HUES48 (cell line): ENCODE data around the gene TNFAIP3.
"Not testable (repeated sequence)": the region's sequence is repeated elsewhere in the genome, so short reads cannot be mapped to it uniquely, and the experiment has no call there.

Source experiments
- H3K27ac ChIP-seq: one replicate; pipeline ENCODE4 v1.7.0; 2013; ENCODE audit warnings: low read depth, low read length, inconsistent platforms
- H3K27me3 ChIP-seq: 2 replicates; pipeline ENCODE4 v1.6.1; 2013; ENCODE audit warnings: mild to moderate bottlenecking, low read length; ENCODE audit not compliant: control insufficient read depth, insufficient read depth
- H3K36me3 ChIP-seq: 2 replicates; pipeline ENCODE4 v1.6.1; 2013; ENCODE audit warnings: low read length; ENCODE audit not compliant: control insufficient read depth, insufficient read depth
- H3K4me1 ChIP-seq: 2 replicates; pipeline ENCODE4 v1.6.1; 2013; ENCODE audit warnings: mild to moderate bottlenecking, low read length; ENCODE audit not compliant: control insufficient read depth, insufficient read depth
- H3K4me3 ChIP-seq: 2 replicates; pipeline ENCODE4 v1.5.1; 2013; ENCODE audit warnings: mild to moderate bottlenecking, low read depth, low read length
- H3K9ac ChIP-seq: 2 replicates; pipeline ENCODE4 v1.6.1; 2013; ENCODE audit warnings: mild to moderate bottlenecking, low read depth, low read length, moderate library complexity
- H3K9me3 ChIP-seq: 2 replicates; pipeline ENCODE4 v1.6.1; 2013; ENCODE audit warnings: low read length; ENCODE audit not compliant: control insufficient read depth, insufficient read depth

Gene TNFAIP3

GRCh38 chr6:137879885-137880745, 13.1 kb downstream of the TNFAIP3 start:
- Histone ChIP-seq H3K27ac (no peak overlapping the region), H3K36me3 (peaks cover 32% of the 10 kb centered on the region), H3K9me3 (no peaks in the 10 kb centered on the region)

GRCh38 chr6:137880746-137881521, 13.9 kb downstream of the TNFAIP3 start:
- H3K36me3 ChIP-seq = peaks cover 27% of the 10 kb centered on the region
- no peak overlapping the region for H3K4me3 ChIP-seq
- peaks cover 17% of the 10 kb centered on the region for H3K4me1 ChIP-seq
- H3K9me3 ChIP-seq = no peaks in the 10 kb centered on the region
- no peak overlapping the region for H3K9ac ChIP-seq
- no peaks in the 10 kb centered on the region for H3K27me3 ChIP-seq
- no peak overlapping the region for H3K27ac ChIP-seq

More at GRCh38 chr6:137879885-137880745, 13.1 kb downstream of the TNFAIP3 start:
- Histone ChIP-seq H3K4me1 (peaks cover 17% of the 10 kb centered on the region), H3K27me3 (no peaks in the 10 kb centered on the region), H3K4me3 (no peak overlapping the region), H3K9ac (no peak overlapping the region)

- H3K4me1 ChIP-seq = peaks cover 17% of the 10 kb centered on the region
- H3K27ac ChIP-seq = no peak overlapping the region
- no peak overlapping the region for H3K4me3 ChIP-seq
- no peak overlapping the region for H3K9ac ChIP-seq
- H3K27me3 ChIP-seq = no peaks in the 10 kb centered on the region
- H3K9me3 ChIP-seq = no peaks in the 10 kb centered on the region
- peaks cover 24% of the 10 kb centered on the region for H3K36me3 ChIP-seq
Observed at GRCh38 chr6:137881522-137881886, 14.4 kb downstream of the TNFAIP3 start.

- Histone ChIP-seq H3K27ac (no peak overlapping the region), H3K4me1 (peaks cover 17% of the 10 kb centered on the region), H3K36me3 (peaks cover 21% of the 10 kb centered on the region), H3K27me3 (no peaks in the 10 kb centered on the region), H3K9ac (no peak overlapping the region), H3K4me3 (no peak overlapping the region), H3K9me3 (no peaks in the 10 kb centered on the region)
Observed at GRCh38 chr6:137882225-137882961, 15.3 kb downstream of the TNFAIP3 start.

- Histone ChIP-seq H3K27ac (no peak overlapping the region), H3K9ac (no peak overlapping the region), H3K4me1 (peaks cover 17% of the 10 kb centered on the region), H3K27me3 (no peaks in the 10 kb centered on the region), H3K36me3 (peaks cover 15% of the 10 kb centered on the region), H3K9me3 (no peaks in the 10 kb centered on the region), H3K4me3 (no peak overlapping the region)
Observed at GRCh38 chr6:137883400-137884148, 16.5 kb downstream of the TNFAIP3 start.

- H3K4me3 ChIP-seq = no peak overlapping the region
- no peak overlapping the region for H3K27ac ChIP-seq
- H3K9ac ChIP-seq = no peak overlapping the region
- peaks cover 10% of the 10 kb centered on the region for H3K4me1 ChIP-seq
- H3K27me3 ChIP-seq = no peaks in the 10 kb centered on the region
- H3K9me3 ChIP-seq = no peaks in the 10 kb centered on the region
- H3K36me3 ChIP-seq = peaks cover 15% of the 10 kb centered on the region
Observed at GRCh38 chr6:137884149-137884909, 17.3 kb downstream of the TNFAIP3 start.

- H3K4me3 ChIP-seq, H3K27me3 ChIP-seq, H3K4me1 ChIP-seq, H3K9ac ChIP-seq, H3K9me3 ChIP-seq, H3K27ac ChIP-seq: not testable (repeated sequence)
- peaks cover 15% of the 10 kb centered on the region for H3K36me3 ChIP-seq
Observed at GRCh38 chr6:137884910-137885229, 17.8 kb downstream of the TNFAIP3 start.

GRCh38 chr6:137886226-137886625, 19.2 kb downstream of the TNFAIP3 start:
- not testable (repeated sequence) for H3K9ac ChIP-seq

GRCh38 chr6:137890983-137891537, 24.0 kb downstream of the TNFAIP3 start:
- Histone ChIP-seq H3K27me3 (no peaks in the 10 kb centered on the region), H3K9me3 (no peaks in the 10 kb centered on the region), H3K4me1 (no peaks in the 10 kb centered on the region), H3K9ac (no peak overlapping the region), H3K27ac (no peak overlapping the region), H3K36me3 (no peaks in the 10 kb centered on the region), H3K4me3 (no peak overlapping the region)

More at GRCh38 chr6:137886226-137886625, 19.2 kb downstream of the TNFAIP3 start:
- H3K27me3 ChIP-seq, H3K36me3 ChIP-seq, H3K9me3 ChIP-seq, H3K27ac ChIP-seq, H3K4me3 ChIP-seq, H3K4me1 ChIP-seq: not testable (repeated sequence)

GRCh38 chr6:137892271-137892708, 25.2 kb downstream of the TNFAIP3 start:
- no peak overlapping the region for H3K9ac ChIP-seq
- no peaks in the 10 kb centered on the region for H3K4me1 ChIP-seq
- no peak overlapping the region for H3K27ac ChIP-seq
- no peaks in the 10 kb centered on the region for H3K9me3 ChIP-seq
- no peaks in the 10 kb centered on the region for H3K27me3 ChIP-seq
- H3K4me3 ChIP-seq = no peak overlapping the region
- H3K36me3 ChIP-seq = no peaks in the 10 kb centered on the region
